ENCODE data around the gene ITGAD. TPM values are rescaled to one million over a fixed set of nuclear protein-coding genes. Genes with fewer than 3 reads are reported as not detected.

ITGAD gene
- total and polyA plus RNA-seq, 11 donors, result 0.41 to 0.80 TPM; not detected in 9

DNA sequence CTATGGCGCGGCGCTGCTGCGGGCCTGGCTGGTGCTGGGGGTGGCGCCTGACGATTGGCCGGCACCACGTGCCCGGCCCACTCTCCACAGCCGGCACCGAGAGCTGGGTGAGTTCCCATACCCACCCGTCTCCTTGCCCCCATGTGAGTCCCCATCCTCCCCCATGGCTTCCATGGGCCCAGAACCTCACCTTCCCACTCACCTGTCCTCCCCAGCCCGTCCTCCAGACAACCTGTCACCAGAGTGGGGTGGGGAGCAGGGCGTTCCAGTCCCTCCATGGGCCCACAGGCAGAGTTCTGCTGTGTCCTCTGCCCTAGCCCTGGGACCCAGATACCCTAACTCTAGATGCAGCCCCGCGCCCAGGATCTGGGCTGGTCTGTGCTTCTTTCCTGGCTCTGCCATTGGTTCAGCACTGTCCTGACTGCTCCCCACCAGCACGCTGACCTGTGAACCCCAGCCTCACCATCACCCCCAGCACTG, 71.7 kb downstream of the ITGAD start:
- Histone ChIP-seq H3K27ac (no peak overlapping the region), H3K9me3 (no peaks in the 10 kb centered on the region), H3K36me3 (peaks cover 0 to 55% (median 47%) of the 10 kb centered on the region in 9 donors), H3K4me1 (peaks cover 0 to 12% (median 9%) of the 10 kb centered on the region in 12 donors), H3K27me3 (no peaks in the 10 kb centered on the region), H3K4me3 (no peak overlapping the region)
- intact Hi-C loops (cut with DNase I), result loop anchor here in 2 of 10 donors (5.0 to 10.0 kb wide), 2 partner anchors 37 to 250 kb away; a partner anchor contains a TSS
- TF ChIP-seq, protein P1, sequence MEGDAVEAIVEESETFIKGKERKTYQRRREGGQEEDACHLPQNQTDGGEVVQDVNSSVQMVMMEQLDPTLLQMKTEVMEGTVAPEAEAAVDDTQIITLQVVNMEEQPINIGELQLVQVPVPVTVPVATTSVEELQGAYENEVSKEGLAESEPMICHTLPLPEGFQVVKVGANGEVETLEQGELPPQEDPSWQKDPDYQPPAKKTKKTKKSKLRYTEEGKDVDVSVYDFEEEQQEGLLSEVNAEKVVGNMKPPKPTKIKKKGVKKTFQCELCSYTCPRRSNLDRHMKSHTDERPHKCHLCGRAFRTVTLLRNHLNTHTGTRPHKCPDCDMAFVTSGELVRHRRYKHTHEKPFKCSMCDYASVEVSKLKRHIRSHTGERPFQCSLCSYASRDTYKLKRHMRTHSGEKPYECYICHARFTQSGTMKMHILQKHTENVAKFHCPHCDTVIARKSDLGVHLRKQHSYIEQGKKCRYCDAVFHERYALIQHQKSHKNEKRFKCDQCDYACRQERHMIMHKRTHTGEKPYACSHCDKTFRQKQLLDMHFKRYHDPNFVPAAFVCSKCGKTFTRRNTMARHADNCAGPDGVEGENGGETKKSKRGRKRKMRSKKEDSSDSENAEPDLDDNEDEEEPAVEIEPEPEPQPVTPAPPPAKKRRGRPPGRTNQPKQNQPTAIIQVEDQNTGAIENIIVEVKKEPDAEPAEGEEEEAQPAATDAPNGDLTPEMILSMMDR (IDR thresholded peaks at IDR 0.05), result no peak
- TF ChIP-seq POLR2A (IDR thresholded peaks at IDR 0.05), result no peak
- no peak for ATAC-seq
- peak in 1 of 5 donors; percentile 8 for DNase-seq
- WGBS, 4 donors, result 91 to 96% (median 95%) methylated on average over 11 to 17 of the region's 17 CpGs

- H3K27ac ChIP-seq, result no peak overlapping the region
- peaks cover 0 to 55% (median 47%) of the 10 kb centered on the region in 9 donors for H3K36me3 ChIP-seq
- intact Hi-C loops (cut with DNase I), result loop anchor here in 1 of 10 donors (10.0 kb wide), 1 partner anchor 249 kb away; a partner anchor contains a TSS
- no peaks in the 10 kb centered on the region for H3K27me3 ChIP-seq
- no peak for TF ChIP-seq POLR2A (IDR thresholded peaks at IDR 0.05)
- TF ChIP-seq, protein P1 (IDR thresholded peaks at IDR 0.05), result no peak
- ATAC-seq (no peak), DNase-seq (no peak)
- WGBS, 4 donors, result 91 to 95% (median 91%) methylated on average over 15 to 20 of the region's 20 CpGs
- H3K4me1 ChIP-seq, result peaks cover 0 to 9% (median under 1%) of the 10 kb centered on the region in 12 donors
- no peak overlapping the region for H3K4me3 ChIP-seq
- H3K9me3 ChIP-seq, result no peaks in the 10 kb centered on the region
These were observed 72.7 kb downstream of the ITGAD start for GRCh38 chr16:31465788-31466370.

GRCh38 chr16:31466381-31466841, 73.3 kb downstream of the ITGAD start:
- TF ChIP-seq, protein P1 (IDR thresholded peaks at IDR 0.05), result no peak
- no peak for TF ChIP-seq POLR2A (IDR thresholded peaks at IDR 0.05)
- no peak overlapping the region for H3K4me3 ChIP-seq
- no peak for ATAC-seq
- intact Hi-C loops (cut with DNase I), result loop anchor here in 1 of 10 donors (10.0 kb wide), 1 partner anchor 248 kb away; a partner anchor contains a TSS
- H3K27ac ChIP-seq, result peak overlapping the region in 4 of 12 donors; percentile 29 to 64 (median 39)
- DNase-seq, result peak in 1 of 5 donors; percentile 26
- peaks cover 0 to 55% (median 47%) of the 10 kb centered on the region in 9 donors for H3K36me3 ChIP-seq
- no peaks in the 10 kb centered on the region for H3K9me3 ChIP-seq
- H3K27me3 ChIP-seq, result no peaks in the 10 kb centered on the region
- 88 to 96% (median 94%) methylated on average over 17 to 18 of the region's 18 CpGs for WGBS, 4 donors
- peaks cover 0 to 12% (median 5%) of the 10 kb centered on the region in 12 donors for H3K4me1 ChIP-seq

DNA sequence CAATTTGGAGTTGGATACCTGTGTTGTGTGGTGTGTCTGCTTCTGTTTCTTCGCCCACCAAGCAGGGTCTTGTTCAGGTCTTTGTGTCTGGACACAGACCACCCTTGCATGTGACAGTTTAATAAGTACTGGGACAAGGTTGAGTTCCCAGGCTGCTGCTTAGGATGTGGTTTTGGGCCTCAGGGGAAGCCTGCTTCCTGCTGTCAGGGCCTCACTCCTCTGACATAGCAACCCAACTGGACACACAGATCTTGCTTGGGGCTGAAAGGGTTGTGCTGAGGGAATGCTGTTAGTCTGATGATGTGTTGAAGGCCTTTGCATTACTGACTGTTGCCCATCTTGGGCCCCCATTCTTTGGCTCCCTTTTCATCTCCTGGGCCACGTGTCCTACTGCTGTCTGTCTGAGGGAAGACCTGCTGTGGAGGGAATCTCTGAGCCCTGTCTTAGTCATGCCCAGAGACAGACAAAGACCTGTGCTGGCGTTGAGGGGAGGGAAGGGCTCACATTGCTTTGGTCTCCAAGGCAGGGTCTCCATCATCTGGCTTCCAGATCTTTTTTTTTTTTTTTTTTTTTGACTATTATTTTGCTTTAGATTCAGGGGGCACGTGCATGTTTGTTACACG, 74.1 kb downstream of the ITGAD start:
- 82 to 83% (median 83%) methylated on average over 5 of the region's 5 CpGs for WGBS, 4 donors
- TF ChIP-seq POLR2A (IDR thresholded peaks at IDR 0.05), result no peak
- TF ChIP-seq, protein P1 (IDR thresholded peaks at IDR 0.05), result no peak
- Histone ChIP-seq H3K27ac (peak overlapping the region in 4 of 12 donors; percentile 29 to 64 (median 39)), H3K27me3 (no peaks in the 10 kb centered on the region), H3K36me3 (peaks cover 0 to 51% (median 41%) of the 10 kb centered on the region in 9 donors), H3K9me3 (no peaks in the 10 kb centered on the region), H3K4me3 (no peak overlapping the region), H3K4me1 (peaks cover 0 to 15% (median 7%) of the 10 kb centered on the region in 12 donors)
- intact Hi-C loops (cut with DNase I), result loop anchor here in 1 of 10 donors (10.0 kb wide), 1 partner anchor 248 kb away; a partner anchor contains a TSS
- no peak for ATAC-seq
- no peak for DNase-seq

All from heart left ventricle (tissue), 16 donors.